HG03469 (cell line): ENCODE measurements around the gene OTOG.

ENCODE experiments used
- ATAC-seq: cut with Tn5 transposase; IDR thresholded peaks from one replicate; pipeline ENCODE4 v1.9.1; 2021; ENCODE audit warnings: mild to moderate bottlenecking, moderate library complexity, moderate number of reproducible peaks; ENCODE audit not compliant: unreplicated experiment

The OTOG gene

DNA sequence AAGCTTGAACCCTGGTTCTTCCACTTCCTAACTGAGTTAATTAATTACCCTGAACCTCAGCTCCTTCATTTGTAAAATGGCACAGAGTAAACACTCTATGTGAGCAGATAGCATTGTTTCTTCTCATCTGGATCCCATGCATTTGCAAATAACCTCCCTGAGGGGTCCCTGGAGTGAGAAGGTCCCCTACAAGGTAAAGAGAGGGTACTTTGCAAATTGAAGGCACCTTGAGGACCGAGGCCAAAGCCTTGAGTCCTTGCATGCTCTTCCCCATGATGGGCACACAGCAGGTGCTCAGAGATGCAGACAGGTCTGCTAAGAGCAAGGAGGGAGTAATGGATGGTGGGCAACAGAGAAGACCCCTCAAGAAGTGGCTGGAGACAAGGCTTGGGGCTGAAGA, 33.2 kb downstream of the OTOG start:
- no peak for ATAC-seq

DNA sequence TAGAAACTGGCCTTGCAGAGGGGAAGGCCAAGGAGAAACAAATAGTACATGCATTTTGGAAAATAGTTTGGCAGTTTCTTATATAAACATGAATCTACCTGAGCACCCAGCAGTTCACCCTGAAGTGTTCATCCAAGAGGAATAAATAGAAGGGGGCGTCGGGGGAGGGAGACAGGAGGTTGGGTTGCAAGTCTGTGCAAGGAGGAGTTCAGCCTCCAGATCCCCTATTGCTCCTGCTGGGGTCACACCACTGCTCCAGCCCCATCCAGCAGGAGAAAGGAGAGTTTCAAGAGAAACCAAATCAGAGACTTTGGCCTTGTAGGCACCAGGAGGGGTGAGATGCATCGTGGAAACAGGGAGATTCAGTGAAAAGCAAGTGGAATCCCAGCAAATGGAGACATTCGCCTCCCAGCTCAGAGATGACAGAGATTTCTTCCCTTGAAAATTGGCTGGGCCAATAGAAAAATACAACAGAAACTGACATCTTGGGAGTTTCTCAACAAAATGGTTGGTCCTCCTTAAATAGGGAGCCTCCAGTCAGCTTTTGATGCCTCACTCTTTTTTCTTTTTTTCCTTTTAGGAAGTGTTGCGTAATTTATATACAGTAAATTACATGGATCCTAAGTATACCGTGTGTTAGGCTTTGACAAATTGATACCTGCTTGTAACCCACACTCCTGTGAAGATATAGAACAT, 34.1 kb downstream of the OTOG start:
- ATAC-seq: no peak

DNA sequence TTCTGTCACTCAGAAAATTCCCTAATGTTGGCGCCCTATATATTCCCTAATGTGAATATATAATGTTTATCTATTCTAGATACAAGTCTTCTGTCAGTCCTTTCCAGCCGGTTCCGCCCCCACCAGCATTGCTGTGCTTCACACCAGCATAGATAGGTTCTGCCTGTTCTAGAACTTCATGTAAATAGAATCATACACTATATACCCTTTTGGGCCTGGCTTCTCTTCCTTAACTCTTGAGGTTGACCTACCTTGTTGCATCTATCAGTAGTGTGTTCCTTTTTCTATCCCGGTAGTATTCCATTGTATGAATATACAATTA, 34.6 kb downstream of the OTOG start:
- ATAC-seq: no peak

DNA sequence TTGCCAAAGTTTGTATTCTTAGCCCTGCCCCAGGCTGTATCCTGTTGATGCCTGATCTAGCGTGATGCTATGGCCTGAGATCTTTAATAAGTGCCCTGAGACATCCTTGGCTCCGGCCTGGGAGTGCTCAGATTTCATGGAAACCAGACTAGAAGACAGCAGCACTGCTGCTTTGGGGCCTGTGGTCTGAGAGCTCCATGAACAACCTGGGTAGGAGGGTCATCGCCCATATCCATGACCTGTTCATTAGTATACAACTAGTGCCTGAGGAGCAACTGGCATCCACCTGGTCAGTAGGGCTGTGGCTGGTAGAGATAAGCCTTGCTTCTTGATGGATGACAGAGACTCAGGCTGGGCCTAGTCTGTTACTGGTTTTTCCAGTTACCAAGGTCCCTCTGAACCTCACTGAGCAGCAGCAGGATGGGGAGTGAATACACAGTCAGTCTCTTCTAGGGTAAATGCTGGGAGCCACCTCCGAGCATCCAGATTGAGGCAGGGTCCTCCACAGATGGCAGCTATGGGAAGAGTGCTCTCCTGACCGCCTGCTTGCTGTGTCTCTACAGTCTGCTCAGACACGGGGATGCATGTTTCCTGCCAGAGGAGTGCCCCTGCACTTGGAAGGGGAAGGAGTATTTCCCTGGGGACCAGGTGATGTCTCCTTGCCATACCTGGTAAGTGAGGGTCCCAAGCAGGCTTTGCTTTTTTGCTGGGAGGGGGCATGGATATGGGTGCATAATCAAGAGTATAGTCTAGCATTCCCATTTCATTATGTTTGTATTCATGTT, 39.0 kb downstream of the OTOG start:
- no peak for ATAC-seq

DNA sequence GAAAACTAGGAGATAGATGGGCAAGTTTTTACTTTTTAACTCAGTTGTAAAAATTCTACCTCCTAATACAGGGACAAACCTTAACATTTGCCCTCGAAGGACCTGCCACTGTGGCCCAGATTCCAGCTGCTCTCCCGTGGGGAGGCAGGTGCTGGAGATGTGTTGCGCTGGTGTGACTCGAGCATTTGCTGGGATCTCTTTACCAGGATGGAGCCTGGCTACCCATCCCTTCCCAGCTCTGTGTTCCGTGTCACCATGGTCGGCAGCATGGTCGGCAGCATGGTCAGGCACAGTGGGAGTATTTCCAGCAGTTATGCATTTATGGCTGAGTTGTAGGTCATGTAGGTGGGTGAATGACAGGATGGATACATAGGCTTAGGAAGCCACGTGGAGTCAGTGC, 41.1 kb downstream of the OTOG start:
- ATAC-seq: no peak

DNA sequence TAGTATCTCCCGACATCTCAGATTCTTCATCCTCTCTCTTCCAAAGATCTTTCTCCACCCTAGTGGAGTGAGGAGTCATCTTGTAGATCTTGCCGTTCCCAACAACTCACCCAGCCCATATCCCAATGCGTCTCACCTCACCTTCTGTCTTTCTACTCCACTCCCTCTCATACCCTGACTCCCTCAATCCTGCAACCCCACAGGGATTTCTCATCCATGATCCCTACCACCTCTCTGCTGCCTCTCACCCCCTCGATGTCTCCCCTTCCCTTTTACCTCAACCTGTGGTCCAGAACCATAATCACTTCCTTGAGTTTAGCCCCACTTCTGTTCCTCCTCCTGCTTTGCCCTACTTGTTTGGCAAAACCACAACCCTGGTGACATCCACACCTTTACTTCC, 41.7 kb downstream of the OTOG start:
- ATAC-seq: no peak

DNA sequence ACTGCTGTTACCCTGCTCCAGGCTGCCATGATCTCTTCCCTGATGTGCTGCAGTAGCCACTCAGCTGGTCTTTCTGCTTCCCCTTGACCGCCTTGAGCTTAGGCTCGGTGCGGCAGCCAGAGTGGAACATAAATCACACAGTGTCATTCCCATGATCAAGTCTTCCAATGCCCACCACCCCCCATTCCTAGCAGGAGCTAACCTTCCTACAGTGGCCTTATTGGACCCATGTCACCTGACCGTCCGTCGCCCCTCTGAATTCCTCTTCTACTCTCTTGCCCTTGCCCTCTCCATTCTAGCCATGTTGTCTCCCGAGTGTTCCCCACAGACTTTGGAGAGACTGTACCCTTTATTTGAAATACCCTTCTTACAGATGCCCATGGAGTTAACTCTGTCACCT, 43.4 kb downstream of the OTOG start:
- no peak for ATAC-seq

DNA sequence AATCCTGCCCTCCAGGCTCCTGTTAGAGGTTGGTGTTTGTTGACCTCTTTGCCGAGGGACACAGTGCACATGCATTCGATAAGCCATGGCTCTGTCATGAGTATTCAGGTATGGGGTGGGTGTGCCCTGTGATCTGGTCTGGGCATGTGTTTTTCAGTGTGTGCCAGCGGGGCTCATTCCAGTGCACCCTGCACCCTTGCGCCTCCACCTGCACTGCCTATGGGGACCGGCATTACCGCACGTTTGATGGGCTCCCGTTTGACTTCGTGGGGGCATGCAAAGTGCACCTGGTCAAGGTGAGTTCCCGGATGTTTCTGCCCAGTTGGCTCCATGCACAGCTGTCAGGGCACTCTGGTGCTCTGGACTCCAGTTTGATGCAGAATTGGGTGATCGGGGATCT, 44.2 kb downstream of the OTOG start:
- no peak for ATAC-seq

DNA sequence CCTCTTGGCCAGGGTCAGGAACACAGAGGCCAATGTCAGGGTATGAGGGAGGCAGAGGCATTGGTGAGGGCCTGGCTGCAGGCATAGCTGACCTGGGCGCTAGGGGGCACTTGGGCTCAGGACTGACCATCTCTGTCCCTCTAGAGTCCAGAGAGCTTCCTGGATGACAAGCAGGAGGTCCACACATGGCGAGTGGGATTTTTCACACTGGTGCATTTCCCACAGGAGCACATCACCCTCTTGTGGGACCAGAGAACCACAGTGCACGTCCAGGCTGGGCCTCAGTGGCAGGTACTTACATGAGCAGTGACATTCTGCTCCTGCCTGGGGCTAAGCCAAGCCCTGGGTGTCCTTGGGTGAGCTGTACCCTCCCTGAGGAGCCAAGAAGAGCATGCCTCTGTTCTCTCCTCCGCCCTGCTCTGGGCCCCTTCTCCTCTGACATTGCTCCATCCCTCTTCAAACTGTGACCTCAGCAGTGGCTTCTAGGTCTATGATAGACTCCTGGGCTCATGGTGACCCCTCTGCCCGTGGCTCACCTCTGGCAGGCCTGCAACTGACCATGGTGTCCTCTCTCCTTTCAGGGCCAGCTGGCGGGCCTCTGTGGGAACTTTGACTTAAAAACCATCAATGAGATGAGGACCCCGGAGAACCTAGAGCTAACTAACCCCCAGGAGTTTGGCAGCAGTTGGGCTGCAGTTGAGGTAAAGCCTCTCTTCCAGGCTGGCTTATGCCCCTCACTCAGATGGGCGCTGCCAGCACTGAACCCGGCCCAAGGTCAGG, 46.6 kb downstream of the OTOG start:
- ATAC-seq: no peak

DNA sequence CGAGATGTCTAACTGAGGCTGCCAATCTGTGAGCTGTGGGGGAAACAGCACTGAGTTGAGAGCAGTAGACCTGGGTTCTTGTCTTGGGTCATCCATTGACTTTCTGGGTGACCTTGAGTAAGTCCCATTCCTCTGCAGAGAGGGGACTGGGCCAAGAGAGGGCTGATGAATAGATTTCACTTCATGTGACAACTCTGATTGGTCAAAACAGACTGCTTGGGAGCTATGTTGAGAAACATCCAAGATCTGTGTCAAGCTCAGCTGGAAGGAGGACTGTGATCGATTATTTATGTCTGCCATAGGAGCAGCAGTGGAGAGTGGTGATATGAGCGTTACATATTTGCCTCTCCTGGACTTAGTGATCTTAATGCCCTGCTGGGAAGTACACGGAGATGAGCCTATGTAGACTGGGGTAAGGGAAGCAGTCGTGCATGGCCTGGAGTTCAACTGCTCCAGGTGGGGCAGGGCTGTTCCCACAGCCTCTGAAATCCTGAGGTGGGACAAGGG, 47.7 kb downstream of the OTOG start:
- no peak for ATAC-seq

DNA sequence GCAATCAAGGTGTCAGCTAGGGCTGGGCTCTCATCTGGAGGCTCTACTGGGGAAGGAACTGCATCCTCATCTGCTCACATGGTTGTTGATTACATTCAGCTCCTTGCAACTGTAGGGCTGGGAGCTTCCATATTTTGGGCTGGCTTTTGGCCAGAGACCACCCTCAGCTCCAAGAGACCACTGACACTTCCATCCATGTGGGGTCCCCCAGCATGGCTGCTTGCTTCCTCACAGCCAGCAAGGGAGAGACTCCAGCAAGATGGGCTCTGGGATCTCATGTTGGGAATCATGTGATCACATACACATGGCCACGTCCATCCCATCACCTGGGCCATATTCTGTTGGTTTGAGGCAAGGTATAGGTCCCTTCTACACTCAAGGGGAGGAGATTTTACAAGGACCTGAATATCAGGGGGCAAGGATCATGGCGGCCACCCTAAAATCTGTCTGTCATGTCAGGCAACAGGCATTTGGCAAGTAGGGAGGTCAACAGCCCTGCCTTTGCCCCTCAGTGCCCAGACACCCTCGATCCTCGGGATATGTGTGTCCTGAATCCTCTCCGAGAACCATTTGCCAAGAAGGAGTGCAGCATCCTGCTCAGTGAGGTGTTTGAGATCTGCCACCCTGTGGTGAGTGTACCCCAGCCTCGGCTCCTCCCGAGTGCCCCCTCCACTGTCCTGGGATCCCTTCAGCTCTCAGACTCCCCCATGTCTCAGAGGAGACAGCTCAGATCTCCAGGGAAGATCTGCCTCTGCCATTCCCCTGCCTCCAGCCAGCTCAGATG, 48.7 kb downstream of the OTOG start:
- ATAC-seq: no peak

DNA sequence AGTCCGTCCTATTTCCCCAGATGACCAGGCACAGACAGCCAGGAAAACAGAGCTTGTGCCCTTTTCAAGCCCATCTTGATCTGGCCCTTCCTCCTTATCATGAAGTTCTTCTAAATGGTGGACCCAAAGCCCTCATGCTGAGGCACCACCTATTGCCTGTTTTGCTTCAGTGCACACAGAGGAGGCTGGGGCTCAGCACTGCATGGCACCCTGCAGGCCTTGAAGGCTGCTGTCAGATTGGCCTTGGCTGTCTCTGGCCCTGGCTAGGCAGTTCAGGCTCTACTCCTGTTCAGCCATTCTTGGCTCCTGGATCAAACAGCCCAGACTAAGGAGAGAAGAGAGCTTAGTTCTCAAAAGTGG, 49.2 kb downstream of the OTOG start:
- ATAC-seq: no peak

DNA sequence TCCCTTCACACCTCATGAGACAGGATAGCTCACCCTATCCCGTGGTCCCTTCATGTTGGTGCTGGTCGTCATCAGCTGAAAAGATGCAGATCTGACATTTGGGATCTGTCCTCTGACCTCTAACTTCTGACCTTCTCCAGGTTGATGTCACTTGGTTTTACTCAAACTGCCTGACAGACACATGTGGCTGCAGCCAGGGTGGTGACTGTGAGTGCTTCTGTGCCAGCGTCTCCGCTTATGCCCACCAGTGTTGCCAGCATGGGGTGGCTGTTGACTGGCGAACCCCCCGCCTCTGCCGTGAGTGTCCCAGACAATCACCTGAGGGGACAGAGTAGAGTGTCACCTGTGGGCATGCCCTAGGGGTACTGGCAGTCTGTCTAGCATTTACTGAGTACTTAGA, 49.7 kb downstream of the OTOG start:
- no peak for ATAC-seq

DNA sequence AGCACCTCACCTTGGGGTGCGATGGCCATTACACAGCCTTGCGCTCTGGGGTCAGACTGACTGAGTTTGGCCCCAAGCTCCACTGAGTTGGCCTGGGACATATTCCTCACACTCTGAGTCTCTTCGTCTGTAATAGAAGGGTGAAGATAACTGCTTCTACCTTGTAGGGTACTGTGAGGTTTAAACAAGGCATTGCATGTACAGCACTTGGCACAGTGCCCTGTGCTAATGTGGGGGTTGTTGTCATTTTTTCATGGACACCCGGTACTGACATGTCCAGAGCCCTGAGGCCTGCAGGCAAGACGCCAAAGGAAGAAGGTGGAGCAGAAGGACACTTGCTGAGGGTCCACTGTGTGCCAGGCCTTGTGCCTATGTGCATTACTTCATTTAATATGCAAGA, 50.7 kb downstream of the OTOG start:
- no peak for ATAC-seq

DNA sequence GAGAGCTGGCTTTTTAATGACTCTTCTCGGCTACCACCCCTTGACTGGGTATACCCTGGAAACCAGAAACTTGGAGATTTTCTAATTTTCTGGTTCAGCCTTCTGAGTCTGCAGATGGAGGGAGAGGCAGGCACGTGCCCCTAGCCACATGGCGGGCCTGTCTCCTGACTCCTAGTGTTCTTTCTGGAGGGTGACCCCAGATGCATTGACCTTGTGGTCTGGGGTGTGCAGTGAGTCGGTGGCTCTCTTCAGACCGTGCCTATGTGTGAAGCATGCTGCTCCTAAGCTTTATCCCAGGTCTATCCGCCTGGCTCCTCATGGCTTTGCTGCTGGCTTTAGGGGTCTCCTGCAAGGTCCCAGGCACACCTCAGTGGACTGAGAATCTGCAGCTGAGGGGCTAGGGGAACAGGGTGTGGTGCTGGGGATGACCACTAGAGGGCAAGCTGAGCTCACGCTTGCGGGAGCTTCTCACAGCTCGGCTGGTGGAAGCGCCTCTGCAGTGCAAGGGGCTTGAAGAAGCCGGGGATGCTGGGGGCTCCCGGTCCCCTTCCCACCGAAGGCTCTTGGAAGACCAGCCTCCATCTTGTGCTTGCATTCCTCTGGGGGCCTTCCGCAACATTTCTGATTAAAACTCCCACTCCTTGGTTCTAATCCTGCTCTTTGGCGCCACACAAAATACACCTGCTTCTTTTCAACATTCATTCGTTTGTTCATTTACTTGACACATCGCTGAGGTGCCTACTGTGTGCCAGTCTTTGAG, 51.8 kb downstream of the OTOG start:
- peak; percentile 85 for ATAC-seq

DNA sequence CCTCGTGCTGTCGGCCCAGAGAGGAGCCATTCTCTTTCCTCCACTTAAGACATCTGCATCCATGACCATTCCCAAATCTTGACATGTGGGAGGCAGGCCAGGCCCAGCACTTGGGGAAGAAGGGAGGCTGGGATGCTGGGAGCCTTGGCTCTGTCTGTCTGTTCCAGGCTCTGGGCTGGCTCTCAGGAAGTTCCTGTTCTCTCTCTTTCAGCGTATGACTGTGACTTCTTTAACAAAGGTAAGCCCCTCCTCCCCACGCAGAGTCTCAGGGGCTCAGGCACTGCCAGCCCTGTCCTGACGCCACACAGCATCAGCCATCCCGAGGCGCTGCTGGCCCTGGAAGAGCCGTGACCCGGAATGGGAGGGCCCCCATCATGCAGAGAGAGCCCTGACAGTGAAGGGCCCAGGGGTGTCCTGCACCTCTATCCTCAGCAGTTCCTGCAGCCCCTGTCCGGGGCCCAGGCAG, 52.4 kb downstream of the OTOG start:
- no peak for ATAC-seq

DNA sequence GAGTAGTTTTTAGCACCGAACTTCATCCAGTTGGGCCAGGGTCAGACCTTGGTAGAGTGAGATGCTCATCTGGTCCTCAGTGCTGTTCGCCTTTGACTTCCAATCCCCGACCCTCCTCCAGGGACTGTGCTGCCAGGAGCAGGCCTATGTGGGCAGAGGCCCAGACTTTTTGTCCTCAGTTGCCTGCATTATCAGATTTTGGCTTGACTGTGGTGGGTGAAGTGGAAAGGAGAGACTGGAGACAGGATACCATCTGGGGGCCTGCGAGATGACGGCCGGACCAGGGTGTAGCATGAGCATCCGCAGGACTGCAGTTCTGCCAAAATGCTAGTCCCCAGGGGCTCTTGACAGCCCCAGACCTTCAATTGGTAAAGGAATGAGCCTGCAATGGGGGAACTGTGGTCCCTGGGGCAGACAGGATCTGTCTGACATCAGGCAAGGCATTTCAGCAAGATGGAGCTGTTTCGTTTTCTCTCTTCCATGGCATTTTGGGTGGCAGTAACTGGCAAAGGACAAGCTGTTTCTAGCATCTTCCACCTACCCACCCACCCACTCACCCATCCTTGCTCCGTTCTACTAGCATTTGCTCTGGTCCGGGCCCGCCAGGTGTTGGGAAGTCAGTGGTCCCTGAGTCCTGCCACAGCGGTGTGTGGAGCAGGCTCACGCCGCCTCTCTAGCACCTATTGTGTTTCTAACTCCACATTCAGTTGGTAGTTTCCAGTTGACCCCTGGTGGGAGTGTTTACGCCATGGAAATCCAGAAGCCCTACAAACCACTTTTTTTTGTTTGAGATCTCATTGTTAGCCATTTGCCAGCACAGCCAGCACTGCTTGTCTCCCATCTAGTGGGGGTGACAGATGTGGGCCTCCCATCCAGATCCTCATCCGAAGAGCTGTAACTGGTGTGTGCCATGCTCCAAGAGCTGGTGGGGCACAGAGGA, 53.5 kb downstream of the OTOG start:
- no peak for ATAC-seq

DNA sequence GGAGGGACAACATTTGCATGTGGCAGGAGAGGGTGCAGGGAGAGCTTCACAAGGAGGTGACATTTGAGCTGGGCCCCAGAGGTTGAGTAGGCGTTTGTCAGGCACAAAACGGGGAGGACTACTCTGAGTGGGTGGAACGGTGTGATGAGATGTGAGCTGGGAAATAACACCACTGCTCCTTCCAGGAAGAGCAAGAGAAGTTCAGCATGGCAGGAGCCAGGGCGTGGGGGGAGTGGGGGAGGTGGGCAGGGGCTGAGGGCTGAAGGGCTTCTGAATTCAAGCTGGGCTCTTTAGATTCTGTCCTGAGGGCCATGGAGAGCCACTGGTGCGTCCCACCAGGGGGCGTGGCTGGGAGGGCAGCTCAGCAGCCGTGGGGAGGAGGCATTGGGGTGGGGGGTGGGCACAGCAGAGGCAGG, 54.2 kb downstream of the OTOG start:
- no peak for ATAC-seq

DNA sequence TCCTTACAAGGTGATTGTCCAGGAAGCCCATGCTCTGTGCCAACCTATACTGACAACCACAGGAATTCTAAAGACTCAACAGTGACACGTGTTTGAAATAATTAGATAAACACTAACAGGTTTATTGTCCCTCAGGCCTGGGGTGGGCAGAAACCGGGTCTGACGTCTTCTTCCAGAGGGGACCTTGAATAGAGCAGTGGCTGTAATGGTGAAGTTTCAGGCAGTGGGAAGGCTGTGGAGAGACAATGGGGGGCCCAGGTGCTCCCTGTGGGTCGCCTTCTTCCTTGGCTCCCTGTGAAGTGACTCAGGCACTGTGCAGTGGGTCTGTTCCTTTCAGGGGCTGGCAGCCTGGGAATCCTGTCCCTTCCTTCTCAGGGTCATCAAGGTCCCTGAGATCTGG, 54.6 kb downstream of the OTOG start:
- no peak for ATAC-seq
